GM19239 (cell line): Measurements from ENCODE around the gene CLEC2L.

Source experiments
- DNase-seq: peaks from one replicate; pipeline ENCODE4 v3.0.0; 2011; ENCODE audit warnings: low spot score; ENCODE audit not compliant: insufficient read length
- FAIRE-seq: peaks from 2 replicates; lab custom pipeline; 2011; peaks lifted over from hg19 to GRCh38; lab: Jason Lieb, UNC

CLEC2L gene

GRCh38 chr7:139521439-139521838, 2.0 kb upstream of the CLEC2L start:
- no peak for FAIRE-seq
- DNase-seq, result no peak

- FAIRE-seq (no peak), DNase-seq (no peak)
Measured at GRCh38 chr7:139522830-139523198, 671 bp upstream of the CLEC2L start.

- no peak for FAIRE-seq
Measured at GRCh38 chr7:139523968-139524815, 707 bp downstream of the CLEC2L start.

GRCh38 chr7:139525239-139525638, 1.8 kb downstream of the CLEC2L start:
- FAIRE-seq (no peak), DNase-seq (no peak)

More at GRCh38 chr7:139523968-139524815, 707 bp downstream of the CLEC2L start:
- no peak for DNase-seq

- DNase-seq, result no peak
- no peak for FAIRE-seq
Measured at GRCh38 chr7:139525750-139526149, 2.3 kb downstream of the CLEC2L start.

GRCh38 chr7:139526578-139527544, 3.4 kb downstream of the CLEC2L start:
- FAIRE-seq (no peak), DNase-seq (no peak)

GRCh38 chr7:139531094-139531493, 7.6 kb downstream of the CLEC2L start:
- FAIRE-seq (no peak), DNase-seq (no peak)

GRCh38 chr7:139532636-139533155, 9.2 kb downstream of the CLEC2L start:
- FAIRE-seq (no peak), DNase-seq (no peak)

GRCh38 chr7:139534096-139534495, 10.6 kb downstream of the CLEC2L start:
- FAIRE-seq (no peak), DNase-seq (no peak)

- FAIRE-seq (no peak), DNase-seq (no peak)
Measured at GRCh38 chr7:139534966-139535651, 11.6 kb downstream of the CLEC2L start.

GRCh38 chr7:139536152-139536551, 12.7 kb downstream of the CLEC2L start:
- FAIRE-seq (no peak), DNase-seq (no peak)

- DNase-seq, result no peak
- no peak for FAIRE-seq
Measured at GRCh38 chr7:139538881-139539635, 15.6 kb downstream of the CLEC2L start.

GRCh38 chr7:139540203-139540602, 16.7 kb downstream of the CLEC2L start:
- DNase-seq (no peak), FAIRE-seq (no peak)

- DNase-seq, result no peak
- FAIRE-seq, result no peak
Measured at GRCh38 chr7:139541600-139542307, 18.3 kb downstream of the CLEC2L start.

- FAIRE-seq, result no peak
- DNase-seq, result no peak
Measured at GRCh38 chr7:139542308-139543151, 19.0 kb downstream of the CLEC2L start.

- DNase-seq (no peak), FAIRE-seq (no peak)
Measured at GRCh38 chr7:139543801-139544603, 20.5 kb downstream of the CLEC2L start.

- FAIRE-seq, result no peak
- no peak for DNase-seq
Measured at GRCh38 chr7:139544645-139545044, 21.2 kb downstream of the CLEC2L start.
